ENCODE data around the gene ARHGAP8.
"Not testable (repeated sequence)": the region's sequence is repeated elsewhere in the genome, so short reads cannot be mapped to it uniquely, and the experiment has no call there.

The ARHGAP8 gene

DNA sequence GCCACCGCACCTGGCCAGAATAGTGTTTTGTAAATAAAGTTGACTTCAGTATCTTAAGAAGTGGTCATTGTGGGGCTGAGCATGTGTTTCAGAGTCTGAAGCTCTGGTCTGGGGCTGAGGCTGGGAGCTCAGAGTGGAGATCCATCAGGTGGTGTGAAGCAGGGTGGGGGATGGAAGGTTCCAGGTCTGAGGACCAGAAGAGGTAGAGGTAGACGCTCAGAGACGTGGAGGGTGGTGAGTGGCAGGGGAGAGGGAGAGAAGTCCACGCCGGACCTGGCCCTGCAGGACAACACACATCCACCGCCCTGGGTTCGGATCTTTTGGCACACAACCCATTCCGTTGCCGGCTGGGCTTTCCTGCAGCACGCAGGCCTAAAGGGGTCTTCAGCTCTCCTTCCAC lies 40.7 kb downstream of the ARHGAP8 start:
- Histone ChIP-seq H3K79me2 (ENCODE audit: control insufficient read depth, insufficient read depth, low read length, unreplicated experiment) (no peaks in the 10 kb centered on the region), H3K4me1 (ENCODE audit: control insufficient read depth, insufficient read depth, low read length, unreplicated experiment) (no peaks in the 10 kb centered on the region), H3K4me3 (ENCODE audit: low read depth, low read length) (no peak overlapping the region), H3K27me3 (ENCODE audit: insufficient read depth, low read length) (peaks cover 8% of the 10 kb centered on the region; the same call in 1 of the 2 replicates), H2AFZ (ENCODE audit: low read length, unreplicated experiment) (no peak overlapping the region), H3K36me3 (ENCODE audit: insufficient read depth, low read length) (no peaks in the 10 kb centered on the region), H3K27ac (ENCODE audit: low read depth, low read length) (no peak overlapping the region)

DNA sequence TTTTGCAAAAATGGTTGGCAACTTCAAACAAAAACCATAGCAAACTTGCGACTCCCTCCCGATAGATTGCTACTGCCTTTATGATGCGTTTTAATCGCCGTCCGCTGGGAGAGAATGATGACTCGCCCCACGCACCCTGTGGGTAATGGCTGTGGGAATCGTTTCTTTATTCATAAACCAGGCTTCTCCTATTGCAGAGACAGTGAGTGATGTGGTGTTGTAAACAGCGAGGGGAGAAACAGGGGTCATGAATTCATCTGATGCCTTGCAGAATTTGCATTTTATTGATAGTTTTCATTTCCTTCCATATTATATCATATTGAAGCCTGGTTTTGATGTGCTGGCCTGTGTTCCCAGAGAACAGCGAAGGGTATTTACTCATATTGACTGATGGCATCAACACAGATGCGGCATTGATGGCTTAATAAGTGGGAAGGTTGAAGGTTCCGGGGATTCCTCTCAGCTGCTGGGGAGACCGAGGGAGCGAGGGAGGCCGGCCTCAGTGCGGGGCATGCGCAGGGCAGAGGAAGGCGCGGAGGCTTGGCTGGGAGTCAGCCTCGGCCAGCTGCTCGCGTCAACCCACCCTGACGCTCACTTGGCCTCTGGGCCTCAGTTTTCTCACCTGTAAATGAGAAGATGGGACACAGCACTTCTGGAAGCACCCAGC lies 41.3 kb downstream of the ARHGAP8 start:
- no peak overlapping the region for H3K27ac ChIP-seq (ENCODE audit: low read depth, low read length)
- no peaks in the 10 kb centered on the region for H3K79me2 ChIP-seq (ENCODE audit: control insufficient read depth, insufficient read depth, low read length, unreplicated experiment)
- H3K4me1 ChIP-seq (ENCODE audit: control insufficient read depth, insufficient read depth, low read length, unreplicated experiment), result no peaks in the 10 kb centered on the region
- no peak overlapping the region for H3K4me3 ChIP-seq (ENCODE audit: low read depth, low read length)
- H2AFZ ChIP-seq (ENCODE audit: low read length, unreplicated experiment), result no peak overlapping the region
- H3K27me3 ChIP-seq (ENCODE audit: insufficient read depth, low read length), result peaks cover 8% of the 10 kb centered on the region; the same call in 1 of the 2 replicates
- H3K36me3 ChIP-seq (ENCODE audit: insufficient read depth, low read length), result no peaks in the 10 kb centered on the region

DNA sequence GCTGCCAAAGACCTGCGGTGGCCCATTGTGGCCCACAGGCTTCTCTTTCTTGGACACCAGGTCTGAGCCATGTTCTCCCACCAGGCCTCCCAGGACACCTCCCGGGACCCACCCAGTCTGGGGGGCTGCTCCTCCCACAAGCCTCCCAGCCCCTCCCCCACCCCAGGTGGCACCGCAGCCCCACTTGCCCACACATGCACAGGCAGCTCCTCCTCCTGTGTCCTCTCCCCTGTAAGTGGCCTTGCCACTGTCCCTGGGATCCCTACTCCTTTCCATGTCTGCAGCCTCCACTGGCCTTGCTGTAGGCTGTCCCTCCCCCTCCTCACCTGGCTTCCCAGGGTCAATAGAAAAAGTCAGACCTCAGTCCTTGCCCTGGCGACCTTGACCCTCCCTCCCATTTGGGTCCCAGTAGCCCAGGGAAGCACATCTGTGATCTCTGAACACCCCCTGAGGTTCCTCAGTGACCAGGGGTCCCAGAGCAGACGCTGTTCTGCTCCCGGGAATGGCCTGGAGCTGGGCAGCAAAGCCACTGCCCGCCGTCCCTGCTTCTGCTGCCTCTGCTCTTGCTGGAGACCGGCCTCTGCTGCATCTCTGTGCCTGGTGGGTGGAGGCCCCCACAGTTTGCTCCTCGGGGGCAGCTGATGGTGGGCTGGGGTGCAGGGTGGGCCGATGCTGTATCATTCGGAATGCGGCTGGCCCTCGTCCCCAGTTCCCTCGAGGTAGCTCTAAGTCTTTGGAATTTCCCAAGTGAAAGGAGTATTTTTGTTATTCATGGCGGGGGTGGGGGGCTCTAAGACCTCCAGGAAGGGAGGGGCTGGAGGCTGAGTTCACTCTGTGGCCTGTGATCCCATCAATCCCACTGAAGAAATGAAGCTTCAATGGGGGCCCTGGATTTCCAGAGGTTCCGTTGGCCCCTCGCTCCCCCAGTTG lies 43.6 kb downstream of the ARHGAP8 start:
- Histone ChIP-seq H3K27ac (ENCODE audit: low read depth, low read length) (no peak overlapping the region), H3K4me3 (ENCODE audit: low read depth, low read length) (no peak overlapping the region), H3K27me3 (ENCODE audit: insufficient read depth, low read length) (peaks cover 12% of the 10 kb centered on the region; the same call in 1 of the 2 replicates), H3K36me3 (ENCODE audit: insufficient read depth, low read length) (no peaks in the 10 kb centered on the region), H3K4me1 (ENCODE audit: control insufficient read depth, insufficient read depth, low read length, unreplicated experiment) (no peaks in the 10 kb centered on the region), H2AFZ (ENCODE audit: low read length, unreplicated experiment) (no peak overlapping the region), H3K79me2 (ENCODE audit: control insufficient read depth, insufficient read depth, low read length, unreplicated experiment) (no peaks in the 10 kb centered on the region)

DNA sequence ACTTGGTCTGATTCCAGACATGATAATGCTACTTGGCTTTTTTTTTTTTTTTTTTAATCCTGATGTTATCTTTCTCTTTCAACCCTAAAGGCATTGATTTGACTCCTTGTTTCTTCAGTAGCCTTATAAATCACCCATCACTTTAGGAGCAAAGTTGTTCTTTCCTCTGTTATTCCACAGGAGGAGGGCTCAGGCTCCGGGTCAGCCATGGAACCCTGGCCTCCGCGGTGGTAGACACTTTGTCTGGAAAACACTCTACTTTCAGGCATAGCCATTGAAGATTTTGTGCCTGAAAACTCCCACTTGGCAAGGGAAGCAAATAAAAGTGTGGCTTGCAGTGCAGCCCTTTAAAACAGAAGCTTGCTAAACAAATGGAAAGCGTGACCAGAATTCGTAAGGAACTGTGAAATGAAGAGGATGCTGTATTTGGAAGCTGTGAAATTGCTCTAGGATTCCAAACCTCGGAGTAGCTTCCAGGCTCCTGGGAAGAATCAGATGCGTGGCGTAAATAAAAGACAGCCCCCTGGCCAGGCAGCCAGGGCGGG lies 44.9 kb downstream of the ARHGAP8 start:
- no peak overlapping the region for H2AFZ ChIP-seq (ENCODE audit: low read length, unreplicated experiment)
- H3K27me3 ChIP-seq (ENCODE audit: insufficient read depth, low read length), result peaks cover 12% of the 10 kb centered on the region
- no peak overlapping the region for H3K27ac ChIP-seq (ENCODE audit: low read depth, low read length)
- H3K79me2 ChIP-seq (ENCODE audit: control insufficient read depth, insufficient read depth, low read length, unreplicated experiment), result no peaks in the 10 kb centered on the region
- no peak overlapping the region for H3K4me3 ChIP-seq (ENCODE audit: low read depth, low read length)
- no peaks in the 10 kb centered on the region for H3K4me1 ChIP-seq (ENCODE audit: control insufficient read depth, insufficient read depth, low read length, unreplicated experiment)
- no peaks in the 10 kb centered on the region for H3K36me3 ChIP-seq (ENCODE audit: insufficient read depth, low read length)

DNA sequence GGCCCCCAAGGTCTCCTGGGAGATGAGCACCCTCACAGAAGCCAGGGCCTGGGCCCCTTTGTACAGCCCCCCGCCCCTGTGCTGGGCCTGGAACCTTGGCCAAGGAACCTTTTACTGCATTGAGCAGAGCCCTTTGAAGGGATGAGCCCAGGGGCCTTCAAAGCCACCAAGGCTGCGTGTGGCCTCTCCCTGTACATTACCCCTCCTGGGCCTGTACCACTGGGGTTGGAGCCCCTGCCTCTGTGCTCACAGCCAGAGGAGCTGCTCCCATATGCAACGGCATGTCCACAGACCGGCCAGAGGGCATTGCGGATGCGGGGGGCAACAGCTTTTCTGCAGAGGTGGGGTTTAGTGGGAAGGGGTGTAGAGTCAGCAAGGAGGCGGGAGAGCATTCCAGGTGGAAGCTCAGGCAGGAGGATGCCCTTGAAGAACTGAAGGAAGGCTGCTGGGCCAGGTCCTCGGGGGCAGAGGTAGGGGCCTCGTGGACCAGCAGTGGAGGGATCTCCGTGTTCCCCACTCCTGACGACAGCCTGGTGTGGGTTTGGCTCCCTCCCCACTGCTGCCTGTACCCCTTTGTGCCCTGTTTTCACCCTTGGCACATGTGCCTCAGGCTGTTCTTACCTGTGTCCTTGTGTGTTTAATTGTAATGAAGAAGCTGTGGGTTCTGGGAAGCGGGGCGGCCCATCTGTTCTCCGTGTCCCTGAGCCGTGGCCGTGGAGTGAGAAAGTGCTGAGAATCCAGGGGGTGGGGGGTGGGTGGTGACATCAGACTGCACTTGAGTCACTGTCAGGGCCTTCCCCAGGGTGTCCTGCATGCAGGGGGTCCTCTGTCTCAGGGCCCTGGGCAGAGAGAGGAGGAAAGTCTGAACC lies 46.9 kb downstream of the ARHGAP8 start:
- no peak overlapping the region for H2AFZ ChIP-seq (ENCODE audit: low read length, unreplicated experiment)
- H3K79me2 ChIP-seq (ENCODE audit: control insufficient read depth, insufficient read depth, low read length, unreplicated experiment), result no peaks in the 10 kb centered on the region
- peaks cover 12% of the 10 kb centered on the region for H3K27me3 ChIP-seq (ENCODE audit: insufficient read depth, low read length)
- H3K4me1 ChIP-seq (ENCODE audit: control insufficient read depth, insufficient read depth, low read length, unreplicated experiment), result no peaks in the 10 kb centered on the region
- H3K36me3 ChIP-seq (ENCODE audit: insufficient read depth, low read length), result no peaks in the 10 kb centered on the region
- no peak overlapping the region for H3K27ac ChIP-seq (ENCODE audit: low read depth, low read length)
- no peak overlapping the region for H3K4me3 ChIP-seq (ENCODE audit: low read depth, low read length)

DNA sequence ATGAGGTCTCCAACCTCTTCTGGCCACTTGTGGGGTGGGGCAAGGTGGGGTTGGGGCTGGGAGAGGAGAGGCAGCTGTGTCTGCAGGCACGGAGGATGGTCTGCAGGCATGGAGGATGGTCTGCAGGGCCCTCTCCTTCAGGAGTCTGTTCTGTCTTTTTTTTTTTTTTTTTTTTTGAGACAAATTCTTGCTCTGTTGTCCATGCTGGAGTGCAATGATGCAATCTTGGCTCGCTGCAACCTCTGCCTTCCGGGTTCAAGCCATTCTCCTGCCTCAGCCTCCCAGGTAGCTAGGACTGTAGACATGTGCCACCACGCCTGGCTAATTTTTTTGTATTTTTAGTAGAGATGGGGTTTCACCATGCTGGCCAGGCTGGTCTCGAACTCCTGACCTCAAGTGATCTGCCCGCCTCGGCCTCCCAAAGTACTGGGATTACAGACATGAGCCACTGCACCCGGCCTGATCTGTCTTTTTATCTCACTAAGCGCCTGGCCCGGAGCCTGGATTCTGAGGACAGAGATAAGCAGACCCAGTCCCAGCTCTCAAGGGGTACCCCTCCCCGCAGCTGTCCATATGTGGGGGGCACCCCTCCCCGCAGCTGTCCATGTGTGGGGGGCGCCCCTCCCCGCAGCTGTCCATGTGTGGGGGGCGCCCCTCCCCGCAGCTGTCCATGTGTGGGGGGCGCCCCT lies 47.7 kb downstream of the ARHGAP8 start:
- not testable (repeated sequence) for H3K4me3 ChIP-seq (ENCODE audit: low read depth, low read length); H3K79me2 ChIP-seq (ENCODE audit: control insufficient read depth, insufficient read depth, low read length, unreplicated experiment); H3K36me3 ChIP-seq (ENCODE audit: insufficient read depth, low read length); H3K27ac ChIP-seq (ENCODE audit: low read depth, low read length); H2AFZ ChIP-seq (ENCODE audit: low read length, unreplicated experiment); H3K4me1 ChIP-seq (ENCODE audit: control insufficient read depth, insufficient read depth, low read length, unreplicated experiment)
- peaks cover 14% of the 10 kb centered on the region for H3K27me3 ChIP-seq (ENCODE audit: insufficient read depth, low read length)

DNA sequence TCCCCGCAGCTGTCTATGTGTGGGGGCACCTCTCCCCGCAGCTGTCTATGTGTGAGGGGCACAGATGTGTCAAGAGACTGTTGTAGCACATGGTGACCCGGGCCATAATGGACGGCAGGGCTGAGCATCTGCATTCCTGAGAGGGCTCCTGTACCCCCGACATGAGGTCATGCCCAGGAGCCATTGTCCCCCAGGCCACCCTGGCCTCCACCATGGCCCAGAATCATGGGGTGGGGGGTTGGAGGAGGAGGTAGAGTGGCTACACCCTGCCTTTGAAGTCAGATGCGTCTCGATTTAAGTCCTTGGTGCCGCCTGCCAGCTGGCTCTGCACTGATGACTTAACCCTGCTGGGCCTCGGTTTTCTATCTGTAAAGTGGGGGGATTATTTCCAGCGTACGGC lies 49.1 kb downstream of the ARHGAP8 start:
- Histone ChIP-seq H3K79me2 (ENCODE audit: control insufficient read depth, insufficient read depth, low read length, unreplicated experiment) (no peaks in the 10 kb centered on the region), H2AFZ (ENCODE audit: low read length, unreplicated experiment) (no peak overlapping the region), H3K4me3 (ENCODE audit: low read depth, low read length) (no peak overlapping the region), H3K36me3 (ENCODE audit: insufficient read depth, low read length) (no peaks in the 10 kb centered on the region), H3K4me1 (ENCODE audit: control insufficient read depth, insufficient read depth, low read length, unreplicated experiment) (no peaks in the 10 kb centered on the region), H3K27me3 (ENCODE audit: insufficient read depth, low read length) (peaks cover 26% of the 10 kb centered on the region), H3K27ac (ENCODE audit: low read depth, low read length) (no peak overlapping the region)

DNA sequence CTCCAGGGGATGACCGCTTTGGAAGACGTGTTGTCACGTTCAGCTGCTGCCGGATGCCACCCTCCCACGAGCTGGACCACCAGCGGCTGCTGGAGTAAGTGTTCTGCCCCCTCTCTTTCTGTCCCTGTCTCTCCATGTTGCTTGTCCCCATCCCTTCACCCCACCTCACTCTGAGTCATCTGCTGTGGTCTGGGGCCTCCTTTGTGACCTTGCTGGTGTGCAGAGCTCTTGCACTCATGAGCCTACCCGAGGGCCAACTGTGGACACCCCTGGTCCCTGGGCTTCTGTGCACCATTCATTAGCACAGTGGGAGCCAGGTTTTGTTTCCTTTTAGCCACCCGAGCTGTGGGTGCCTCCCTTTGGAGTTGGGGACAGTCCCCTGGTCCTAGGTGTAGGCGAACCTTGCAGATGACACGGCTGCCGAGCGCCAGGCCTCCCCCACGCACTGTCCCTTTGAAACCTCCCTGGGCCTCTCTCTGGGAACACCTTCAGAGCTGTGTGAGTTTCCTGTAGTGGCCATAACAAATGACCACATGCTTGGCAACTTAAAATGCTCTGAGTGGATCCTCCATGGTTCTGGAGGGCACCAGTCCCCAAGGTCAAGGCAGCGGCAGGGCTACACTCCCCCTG lies 49.8 kb downstream of the ARHGAP8 start:
- Histone ChIP-seq H3K27me3 (ENCODE audit: insufficient read depth, low read length) (peaks cover 23% of the 10 kb centered on the region), H3K36me3 (ENCODE audit: insufficient read depth, low read length) (no peaks in the 10 kb centered on the region), H3K79me2 (ENCODE audit: control insufficient read depth, insufficient read depth, low read length, unreplicated experiment) (no peaks in the 10 kb centered on the region), H3K4me3 (ENCODE audit: low read depth, low read length) (no peak overlapping the region), H3K27ac (ENCODE audit: low read depth, low read length) (no peak overlapping the region), H3K4me1 (ENCODE audit: control insufficient read depth, insufficient read depth, low read length, unreplicated experiment) (no peaks in the 10 kb centered on the region), H2AFZ (ENCODE audit: low read length, unreplicated experiment) (no peak overlapping the region)

DNA sequence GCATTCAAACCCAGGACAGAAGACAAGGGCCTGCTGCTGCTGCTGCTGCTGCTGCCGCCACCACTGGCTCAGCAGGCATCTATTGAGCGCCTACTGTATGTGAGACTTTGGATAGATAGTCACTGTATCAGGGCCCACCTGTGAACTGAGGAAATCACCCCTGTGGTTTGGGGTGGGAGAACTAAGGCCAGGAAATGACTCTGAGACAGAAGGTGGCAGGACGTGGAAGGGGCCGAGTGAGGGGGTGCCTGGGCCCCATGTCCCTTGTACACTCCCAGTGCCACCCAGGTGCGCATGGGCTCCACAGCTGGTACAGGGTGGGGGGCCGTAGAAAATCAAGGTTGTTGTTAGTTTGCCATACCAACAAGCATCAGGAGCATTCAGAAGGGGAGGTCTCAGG lies 50.6 kb downstream of the ARHGAP8 start:
- Histone ChIP-seq H3K27ac (ENCODE audit: low read depth, low read length) (no peak overlapping the region), H3K27me3 (ENCODE audit: insufficient read depth, low read length) (peaks cover 19% of the 10 kb centered on the region), H3K4me1 (ENCODE audit: control insufficient read depth, insufficient read depth, low read length, unreplicated experiment) (no peaks in the 10 kb centered on the region), H3K36me3 (ENCODE audit: insufficient read depth, low read length) (no peaks in the 10 kb centered on the region), H3K79me2 (ENCODE audit: control insufficient read depth, insufficient read depth, low read length, unreplicated experiment) (no peaks in the 10 kb centered on the region), H3K4me3 (ENCODE audit: low read depth, low read length) (no peak overlapping the region), H2AFZ (ENCODE audit: low read length, unreplicated experiment) (no peak overlapping the region)

Measured in ACC112 (cell line).